ENCODE data around the gene POU6F2. TPM values are rescaled to one million over a fixed set of nuclear protein-coding genes. Genes with fewer than 3 reads are reported as not detected.

The POU6F2 gene
- total and polyA plus RNA-seq, 2 of the 4 experiments (the other 2 are of a cell fraction) = not detected

DNA sequence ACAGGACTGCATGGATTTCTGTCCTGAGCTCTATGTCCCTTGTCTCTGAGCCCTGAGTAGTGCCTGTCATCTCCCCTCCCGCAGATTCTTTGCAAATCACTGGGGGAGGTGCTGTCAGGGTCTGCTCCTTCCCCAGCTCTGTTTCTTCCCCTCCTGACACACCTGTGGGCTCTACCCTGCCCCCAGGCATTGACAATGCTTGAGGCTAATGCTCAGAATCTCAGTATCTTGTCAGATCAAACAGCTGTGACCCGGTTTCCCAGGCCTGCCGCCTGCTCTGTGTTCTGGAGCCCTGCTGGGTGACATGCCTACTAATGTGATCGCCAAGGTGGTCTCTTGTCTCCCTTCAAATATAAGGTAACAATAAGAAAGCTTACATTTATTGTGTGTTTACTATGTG lies 209.0 kb downstream of the POU6F2 start:
- in situ Hi-C loops (cut with MboI; ENCODE audit: low sequenced_read_pairs) = no loop called here
- Histone ChIP-seq H3K9me1 (ENCODE audit: insufficient read depth, low read length) (no peaks in the 10 kb centered on the region), H3K4ac (ENCODE audit: low read depth, low read length) (no peak overlapping the region), H4K20me1 (ENCODE audit: insufficient read depth, low read length) (no peaks in the 10 kb centered on the region), H3K9ac (ENCODE audit: low read depth, low read length) (no peak overlapping the region), H3K56ac (ENCODE audit: extremely low read depth, insufficient read depth, low read length) (no peak overlapping the region), H3K9me3 (ENCODE audit: control insufficient read depth, insufficient read depth, low read length) (no peaks in the 10 kb centered on the region), H3K27me3 (ENCODE audit: control insufficient read depth, insufficient read depth, low read length) (no peaks in the 10 kb centered on the region), H2BK5ac (ENCODE audit: low read depth, low read length, poor library complexity, severe bottlenecking) (no peak overlapping the region), H2AFZ (replicated peaks; ENCODE audit: low read length, poor library complexity) (no peak overlapping the region), H2BK15ac (ENCODE audit: low read depth, low read length) (no peak overlapping the region), H2AK5ac (ENCODE audit: low read depth, low read length) (no peak overlapping the region), H3K36me3 (ENCODE audit: control insufficient read depth, insufficient read depth, low read length) (no peaks in the 10 kb centered on the region), H4K8ac (ENCODE audit: low read depth in 2 of 2, low read length in 2 of 2) (no peak overlapping the region), H3K4me1 (ENCODE audit: control insufficient read depth, insufficient read depth, low read length) (no peaks in the 10 kb centered on the region), H3K27ac (ENCODE audit: insufficient read depth, low read length) (no peak overlapping the region), H2BK20ac (ENCODE audit: low read depth, low read length) (no peak overlapping the region), H2AK9ac (replicated peaks; ENCODE audit: low read depth, low read length, poor library complexity) (no peak overlapping the region), H3K4me2 (ENCODE audit: low read depth, low read length) (no peak overlapping the region), H3K14ac (replicated peaks; ENCODE audit: low read depth, low read length) (no peak overlapping the region), H2BK120ac (ENCODE audit: low read depth, low read length) (no peak overlapping the region), H3K79me1 (ENCODE audit: low read depth in 1 of 2, low read length in 2 of 2) (no peaks in the 10 kb centered on the region), H3K23ac (ENCODE audit: low read depth, low read length) (no peak overlapping the region), H3K18ac (ENCODE audit: low read depth, low read length) (no peak overlapping the region), H3K4me3 (ENCODE audit: insufficient read depth, low read depth, low read length) (no peak overlapping the region), H4K91ac (ENCODE audit: insufficient read depth, low read depth, low read length) (no peak overlapping the region), H4K5ac (ENCODE audit: low read depth, low read length) (no peak overlapping the region)
- dilution Hi-C loops (cut with HindIII; ENCODE audit: low sequenced_read_pairs, unreplicated experiment) = no loop called here
- POLR2A ChIA-PET (ENCODE audit: unreplicated experiment) = no interaction called here
- whole genome bisulfite sequencing, 2 experiments (ENCODE audit: extremely low coverage in 2 of 2, insufficient read length in 1 of 2) = no CpG with 5 or more reads among the region's 4 CpGs
- intact Hi-C loops (cut with micrococcal nuclease) = no loop called here
- CTCF ChIA-PET = interaction anchor here (0.7 kb wide), 1 partner anchor 259 kb away, joined by 3 read pairs; no protein-coding TSS in a partner anchor
- TF ChIP-seq FOS (IDR thresholded peaks at IDR 0.05; ENCODE audit: low read depth, low read length) (no peak), SMC3 (IDR thresholded peaks at IDR 0.05; ENCODE audit: low read depth, low read length) (no peak), RCOR1 (IDR thresholded peaks at IDR 0.05; ENCODE audit: insufficient replicate concordance, low read length) (no peak), RAD21 (IDR thresholded peaks at IDR 0.05; ENCODE audit: low read length) (no peak), MAFK (IDR thresholded peaks at IDR 0.05; ENCODE audit: low read depth, low read length) (no peak), RFX5 (IDR thresholded peaks at IDR 0.05; ENCODE audit: low read depth, low read length) (no peak), USF2 (IDR thresholded peaks at IDR 0.05; ENCODE audit: low read depth, low read length) (no peak), BHLHE40 (IDR thresholded peaks at IDR 0.05; ENCODE audit: low read depth, low read length) (no peak), POLR2A (IDR thresholded peaks at IDR 0.05; ENCODE audit: low read depth, low read length) (no peak), NFE2L2 (IDR thresholded peaks at IDR 0.05; ENCODE audit: low read depth, low read length) (no peak), MXI1 (IDR thresholded peaks at IDR 0.05; ENCODE audit: borderline replicate concordance, low read depth, low read length) (no peak)
- TF ChIP-seq, protein P1, sequence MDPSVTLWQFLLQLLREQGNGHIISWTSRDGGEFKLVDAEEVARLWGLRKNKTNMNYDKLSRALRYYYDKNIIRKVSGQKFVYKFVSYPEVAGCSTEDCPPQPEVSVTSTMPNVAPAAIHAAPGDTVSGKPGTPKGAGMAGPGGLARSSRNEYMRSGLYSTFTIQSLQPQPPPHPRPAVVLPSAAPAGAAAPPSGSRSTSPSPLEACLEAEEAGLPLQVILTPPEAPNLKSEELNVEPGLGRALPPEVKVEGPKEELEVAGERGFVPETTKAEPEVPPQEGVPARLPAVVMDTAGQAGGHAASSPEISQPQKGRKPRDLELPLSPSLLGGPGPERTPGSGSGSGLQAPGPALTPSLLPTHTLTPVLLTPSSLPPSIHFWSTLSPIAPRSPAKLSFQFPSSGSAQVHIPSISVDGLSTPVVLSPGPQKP (IDR thresholded peaks at IDR 0.05; ENCODE audit: borderline replicate concordance, low read depth, low read length) = no peak
- no TSS peak for BruUV-seq (replicated peaks)
- DNase-seq = no peak
- ATAC-seq (ENCODE audit: low read depth) = no peak

Data from IMR-90 (cell line).